HG02870 (cell line): ENCODE results near the gene CRTC2.

Experiments
- ATAC-seq: cut with Tn5 transposase; IDR thresholded peaks from one replicate; pipeline ENCODE4 v1.9.1; 2021; ENCODE audit warnings: mild to moderate bottlenecking, moderate library complexity; ENCODE audit not compliant: unreplicated experiment

CRTC2 gene

DNA sequence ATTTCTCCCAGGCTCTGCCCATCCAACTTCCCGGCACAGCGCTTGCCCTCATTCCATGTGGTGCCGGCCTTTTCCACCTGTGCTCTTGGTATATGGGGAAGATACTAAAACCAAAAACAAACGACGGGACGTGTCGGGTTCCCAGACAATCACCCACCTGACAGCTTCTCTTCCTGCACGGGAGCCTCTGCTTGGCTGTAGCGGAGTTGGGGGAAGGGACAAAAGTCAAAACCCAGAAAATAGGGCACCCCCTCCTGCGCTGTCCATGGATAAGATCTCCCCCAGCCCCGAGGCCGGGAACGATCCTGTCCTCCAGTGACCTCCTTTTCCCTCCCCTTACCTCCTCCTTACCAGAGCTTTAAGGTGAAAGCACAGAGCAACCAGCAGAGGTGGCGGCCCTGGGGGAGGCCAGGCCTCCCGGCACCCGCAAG lies 18.4 kb upstream of the CRTC2 start:
- no peak for ATAC-seq

DNA sequence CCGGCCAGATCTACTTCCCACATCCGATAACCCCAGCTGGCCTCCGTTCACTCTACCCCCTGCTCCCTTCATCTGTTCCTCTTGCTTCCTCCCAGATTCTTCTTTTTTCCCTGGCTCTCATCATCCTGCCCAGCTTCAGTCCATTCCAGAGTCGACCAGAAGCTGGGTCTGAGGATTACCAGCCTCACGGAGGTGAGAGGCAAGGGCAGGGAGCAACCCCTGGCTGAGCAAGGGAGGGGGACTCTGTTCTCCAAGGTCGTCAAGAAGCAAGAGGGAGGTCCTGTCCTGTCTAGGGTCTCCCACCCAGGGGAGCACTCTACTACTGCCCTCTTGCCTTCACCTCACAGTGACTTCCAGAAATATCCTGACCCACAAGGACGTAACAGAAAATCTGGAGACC lies 15.1 kb upstream of the CRTC2 start:
- no peak for ATAC-seq

DNA sequence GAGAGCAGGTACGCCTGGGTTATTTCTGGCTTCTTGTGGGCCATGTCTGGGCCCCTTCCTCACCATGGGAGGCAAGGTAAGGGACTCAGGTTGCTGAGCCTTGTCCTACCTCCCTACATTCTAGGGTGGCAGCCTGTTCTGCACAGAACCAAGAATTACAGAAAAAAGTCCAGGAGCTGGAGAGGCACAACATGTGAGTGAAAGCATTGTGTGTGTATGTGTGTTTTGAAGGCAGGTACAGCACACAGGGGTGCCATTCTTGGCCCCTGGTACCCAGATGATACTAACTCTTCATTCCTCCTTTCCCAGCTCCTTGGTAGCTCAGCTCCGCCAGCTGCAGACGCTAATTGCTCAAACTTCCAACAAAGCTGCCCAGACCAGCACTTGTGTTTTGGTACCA lies 14.7 kb upstream of the CRTC2 start:
- no peak for ATAC-seq

DNA sequence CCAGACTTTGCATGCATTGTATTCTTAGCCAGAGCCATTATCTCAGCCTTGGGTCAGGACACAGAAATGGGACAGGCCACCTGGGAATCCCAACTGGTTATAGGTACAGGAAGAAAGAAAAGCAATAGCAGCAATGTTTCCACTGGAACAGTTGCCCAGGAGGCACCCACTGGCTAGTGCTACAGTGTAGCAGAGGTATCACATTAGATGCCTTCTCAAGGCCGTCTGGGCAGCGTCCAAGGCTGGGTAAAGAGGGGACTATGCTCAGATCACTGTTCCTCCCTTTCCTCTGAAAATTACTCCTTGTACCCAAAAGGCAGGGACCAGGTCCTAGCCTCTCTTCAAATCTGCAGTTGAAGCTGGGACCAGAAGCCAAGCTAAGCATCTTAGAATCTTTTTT lies 11.9 kb upstream of the CRTC2 start:
- no peak for ATAC-seq

DNA sequence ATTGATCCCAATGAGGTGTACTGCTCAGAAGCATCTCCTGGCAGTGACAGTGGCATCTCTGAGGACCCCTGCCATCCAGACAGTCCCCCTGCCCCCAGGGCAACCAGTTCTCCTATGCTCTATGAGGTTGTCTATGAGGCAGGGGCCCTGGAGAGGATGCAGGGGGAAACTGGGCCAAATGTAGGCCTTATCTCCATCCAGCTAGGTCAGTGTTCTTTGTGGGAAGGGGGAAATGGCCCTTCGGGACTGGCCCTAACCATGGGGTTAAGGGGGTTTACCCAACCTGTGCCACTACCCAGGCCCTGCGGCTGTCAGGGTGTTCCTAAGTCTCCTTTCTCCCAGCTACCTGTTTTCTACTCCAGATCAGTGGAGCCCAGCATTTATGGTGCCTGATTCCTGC lies 10.6 kb upstream of the CRTC2 start:
- ATAC-seq, result no peak

DNA sequence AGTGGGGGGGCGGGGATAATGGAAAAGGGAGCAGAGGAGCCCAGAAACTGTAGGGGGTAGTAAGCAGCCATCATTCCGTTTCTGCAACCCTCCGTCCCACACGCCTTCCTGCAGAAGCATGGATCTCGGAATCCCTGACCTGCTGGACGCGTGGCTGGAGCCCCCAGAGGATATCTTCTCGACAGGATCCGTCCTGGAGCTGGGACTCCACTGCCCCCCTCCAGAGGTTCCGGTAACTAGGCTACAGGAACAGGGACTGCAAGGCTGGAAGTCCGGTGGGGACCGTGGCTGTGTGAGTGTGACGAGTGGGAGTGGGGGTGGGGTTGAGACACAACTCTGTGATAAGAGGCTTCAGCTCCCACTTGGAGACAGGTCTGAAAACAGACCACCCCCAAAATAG lies 10.0 kb upstream of the CRTC2 start:
- no peak for ATAC-seq

DNA sequence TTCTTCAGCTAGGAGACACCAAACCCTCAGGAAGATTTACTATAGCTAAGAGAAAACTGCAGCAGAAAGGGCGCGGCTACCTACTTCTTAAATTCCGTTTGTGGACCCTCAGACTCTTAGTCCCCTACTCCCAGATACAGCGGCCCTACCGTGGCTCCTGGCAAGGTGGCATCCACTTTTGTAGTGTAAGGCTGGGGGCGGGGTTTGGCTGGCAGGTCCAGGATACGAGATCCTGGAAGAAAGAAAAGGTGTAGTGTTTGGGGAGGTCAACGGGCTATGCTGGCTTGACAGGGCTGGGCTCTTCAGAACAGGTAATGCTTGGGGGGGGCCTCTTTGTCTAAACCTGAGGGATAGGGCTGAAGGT lies 9.6 kb upstream of the CRTC2 start:
- ATAC-seq, result no peak

DNA sequence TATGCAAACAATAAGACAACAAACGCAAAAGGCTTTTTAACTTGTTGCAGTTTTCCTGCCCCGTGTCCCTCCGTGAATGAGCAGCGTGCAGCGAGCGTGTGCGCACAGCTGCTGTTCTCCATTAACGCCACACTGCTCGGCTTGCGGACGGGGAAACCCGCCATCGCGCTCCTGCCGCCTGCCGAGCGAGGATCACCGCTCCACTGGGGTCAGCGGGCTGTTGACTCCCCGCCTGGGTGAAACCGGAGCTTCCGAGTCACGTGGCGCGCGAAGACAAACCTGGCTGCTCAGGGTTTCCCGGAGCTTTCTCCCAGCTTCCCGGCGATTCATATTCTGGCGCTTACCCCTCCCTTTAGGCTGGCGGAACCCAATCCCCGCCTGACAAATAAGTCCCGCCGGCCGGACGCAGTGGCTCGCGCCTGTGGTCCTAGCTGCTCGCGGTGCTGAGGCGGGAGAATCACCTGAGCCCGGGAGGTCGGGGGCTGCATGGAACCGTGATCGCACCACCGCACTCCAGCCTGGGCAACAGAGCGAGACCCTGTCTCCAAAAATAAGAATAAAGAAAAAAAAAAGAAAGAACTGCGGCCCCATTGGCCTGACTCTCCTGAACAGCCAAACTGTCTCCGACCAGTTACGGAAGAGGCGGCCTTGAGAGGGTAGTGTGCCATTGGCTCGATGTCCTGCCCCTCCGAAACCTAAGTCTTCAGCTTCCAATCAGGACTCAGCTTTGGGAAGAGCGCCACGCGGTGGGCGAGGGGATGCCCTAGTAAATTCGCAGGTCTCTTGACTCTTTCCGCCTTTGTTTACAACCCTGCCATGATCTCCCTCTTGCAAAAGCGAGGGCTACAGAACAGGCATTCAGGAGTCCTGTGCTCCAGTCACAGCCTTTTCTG lies 8.9 kb upstream of the CRTC2 start, which contains the start of gene CREB3L4:
Gene CREB3L4 (plus strand): TSS at position 796 of the 893 bp plus-strand sequence. CDS start 624 bp downstream, outside the sequence.
- peak; percentile 59 for ATAC-seq

DNA sequence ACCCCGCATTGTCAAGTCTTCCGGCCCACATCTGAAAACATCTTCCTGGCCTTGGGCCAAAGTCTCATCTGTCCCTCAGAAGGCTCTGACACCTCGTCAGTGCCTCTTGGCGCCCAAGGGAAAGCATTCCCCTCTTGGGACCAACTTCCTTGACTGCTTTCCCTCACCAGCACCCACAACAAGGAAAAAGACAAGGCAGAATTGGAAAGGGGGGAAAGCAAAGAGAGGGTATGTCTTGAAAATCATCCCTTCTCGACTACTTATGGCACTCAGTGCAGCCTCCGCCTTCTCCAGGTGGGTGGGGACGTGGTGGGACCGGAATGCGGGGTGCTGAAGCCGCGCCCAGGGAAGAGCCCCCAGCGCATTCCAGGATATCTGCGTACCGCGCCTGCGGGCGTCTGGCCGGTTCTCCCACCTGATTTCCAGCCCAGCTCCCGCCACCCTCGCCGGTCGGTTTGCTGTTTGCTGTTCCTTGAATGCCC lies 5.5 kb upstream of the CRTC2 start:
- no peak for ATAC-seq

DNA sequence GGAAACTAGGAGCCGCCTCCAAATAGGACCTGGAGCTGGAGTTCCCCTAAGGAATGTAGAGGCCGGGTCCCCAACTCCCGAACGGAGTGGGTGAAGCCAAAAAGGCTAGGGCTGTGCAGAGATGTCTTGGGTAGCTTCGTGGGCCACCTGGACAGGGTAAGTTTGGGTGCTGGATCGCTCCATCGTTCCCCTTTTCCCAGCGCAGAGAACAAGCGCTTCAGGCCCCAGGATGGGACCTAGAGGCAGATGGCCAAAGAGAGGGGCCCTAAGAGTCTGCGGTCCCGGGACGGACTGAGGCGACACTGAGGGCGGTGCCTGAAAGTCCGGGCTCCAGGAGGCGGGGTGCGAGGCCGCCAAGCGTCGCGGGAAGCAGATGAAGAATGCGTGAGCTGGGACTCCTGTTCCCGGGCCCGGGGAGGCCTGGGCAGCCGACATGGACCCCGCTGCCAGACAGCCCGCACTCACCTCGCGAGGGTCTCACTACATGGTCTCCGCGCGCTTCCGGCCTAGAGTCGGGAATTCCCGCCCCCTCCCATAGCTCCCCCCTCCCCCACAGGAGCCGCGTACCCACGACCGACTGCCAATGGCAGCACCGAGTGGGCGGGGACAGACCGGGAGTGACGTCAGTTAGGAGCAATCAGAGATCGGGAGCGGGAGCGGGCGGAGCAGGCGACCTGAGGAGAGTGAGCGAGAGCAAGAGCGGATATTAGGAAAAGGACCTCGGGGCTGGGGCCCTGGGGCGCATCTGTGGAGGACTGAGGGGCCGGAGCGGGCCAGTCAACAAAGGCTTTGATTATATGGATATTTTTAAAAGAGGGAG lies 4.8 kb upstream of the CRTC2 start, which contains the start of gene SLC39A1:
Gene SLC39A1 (minus strand): TSS at position 508 of the 820 bp plus-strand sequence. CDS start 822 bp downstream, outside the sequence.
- peak; percentile 57 for ATAC-seq

DNA sequence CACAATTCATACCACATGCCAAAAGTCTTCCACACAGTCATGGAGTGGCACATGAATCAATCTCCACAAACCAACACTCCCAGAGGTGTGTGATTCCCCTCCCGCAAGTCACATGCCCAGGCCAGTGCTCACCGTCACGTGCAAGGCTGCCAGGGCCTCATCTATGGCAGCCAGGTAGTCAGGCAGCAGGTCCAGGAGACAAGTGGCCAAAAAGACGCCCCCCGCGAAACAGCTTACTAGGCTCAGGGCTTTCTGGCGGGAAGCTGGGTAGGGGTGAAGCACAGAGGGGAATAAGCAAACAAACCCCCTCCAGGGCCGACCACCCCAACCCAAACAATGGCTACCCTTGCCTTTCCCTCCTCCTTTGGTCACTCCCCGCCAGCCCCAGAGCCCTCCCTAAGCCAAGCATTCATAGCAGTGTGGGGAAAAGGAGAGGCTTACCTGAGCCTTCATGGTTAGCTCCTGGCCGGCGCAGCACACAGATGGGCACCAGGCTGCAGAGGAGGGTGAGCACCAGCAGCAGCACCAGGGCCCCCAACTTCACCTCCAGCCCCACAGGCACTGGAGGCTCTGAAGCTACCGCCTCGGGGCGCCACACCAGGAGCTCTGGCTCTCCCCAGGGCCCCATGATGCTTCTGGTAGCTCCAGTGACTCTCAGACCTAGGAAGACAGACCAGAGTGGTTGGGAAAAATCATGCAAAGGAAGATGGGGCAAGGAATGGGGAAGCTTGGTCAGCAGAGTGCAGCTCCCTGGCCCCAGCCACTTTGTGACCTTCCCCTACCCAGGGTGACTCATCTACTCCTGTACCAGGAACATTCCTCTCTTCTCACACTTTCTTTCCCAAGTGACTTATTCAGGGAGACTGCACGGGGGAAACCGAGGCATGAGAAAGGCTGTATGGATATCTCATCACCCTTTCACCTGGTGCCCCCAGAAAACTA lies 3.9 kb upstream of the CRTC2 start:
- ATAC-seq, result no peak

DNA sequence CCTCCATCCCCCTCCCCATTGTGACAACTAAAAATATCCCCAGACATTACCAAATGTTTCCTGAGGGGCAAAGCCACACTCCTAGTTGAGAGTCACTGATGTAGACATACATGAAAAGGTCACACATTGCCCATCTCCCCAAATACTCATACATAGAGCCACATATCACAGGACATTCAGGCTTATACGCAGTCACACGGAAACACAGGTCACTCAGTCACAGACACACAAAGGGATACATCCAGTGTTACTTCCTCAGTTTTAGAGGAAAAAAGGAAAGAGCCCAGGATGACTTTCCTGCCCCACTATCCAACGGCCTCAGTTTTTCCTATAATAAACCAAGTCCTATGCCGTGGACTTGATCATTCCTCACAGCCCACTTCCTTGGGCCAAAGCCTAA lies 3.0 kb upstream of the CRTC2 start:
- no peak for ATAC-seq

DNA sequence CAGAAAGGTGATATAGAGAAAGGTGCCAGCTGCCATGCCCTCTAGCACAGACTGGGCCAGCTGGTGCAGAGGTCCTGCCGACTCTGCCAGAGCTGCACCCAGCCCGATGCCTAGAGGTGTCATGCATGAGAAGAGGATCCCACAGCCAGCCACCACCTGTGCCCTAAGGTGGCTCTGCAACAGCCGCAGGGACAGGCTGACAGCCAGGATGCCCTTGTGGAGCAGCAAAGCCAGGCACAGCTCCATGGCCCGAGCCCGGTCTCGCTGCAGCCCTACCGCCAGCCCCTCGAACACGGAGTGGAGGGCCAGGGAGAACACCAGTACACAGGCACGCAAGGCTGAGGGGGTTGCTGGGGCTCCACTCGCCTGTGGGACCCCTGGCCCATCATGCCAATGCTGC lies 1.8 kb upstream of the CRTC2 start:
- no peak for ATAC-seq

DNA sequence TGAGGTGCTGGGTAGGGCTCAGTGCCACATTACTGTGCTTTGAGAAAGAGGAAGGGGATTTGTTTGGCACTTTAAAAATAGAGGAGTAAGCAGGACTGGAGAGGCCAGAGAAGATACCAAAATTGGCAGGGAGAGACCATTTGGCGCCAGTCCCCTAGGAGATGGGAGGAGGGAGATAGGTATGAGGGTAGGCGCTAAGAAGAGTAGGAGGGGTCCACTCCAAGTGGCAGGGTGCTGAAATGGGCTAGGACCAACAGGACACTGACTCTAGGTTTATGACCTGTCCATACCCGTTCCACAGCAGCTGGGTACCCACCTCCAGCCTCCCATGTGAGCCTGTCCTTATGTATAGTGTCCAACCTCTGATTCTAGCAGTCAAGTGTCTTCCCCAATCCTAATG lies 1.0 kb upstream of the CRTC2 start:
- no peak for ATAC-seq

DNA sequence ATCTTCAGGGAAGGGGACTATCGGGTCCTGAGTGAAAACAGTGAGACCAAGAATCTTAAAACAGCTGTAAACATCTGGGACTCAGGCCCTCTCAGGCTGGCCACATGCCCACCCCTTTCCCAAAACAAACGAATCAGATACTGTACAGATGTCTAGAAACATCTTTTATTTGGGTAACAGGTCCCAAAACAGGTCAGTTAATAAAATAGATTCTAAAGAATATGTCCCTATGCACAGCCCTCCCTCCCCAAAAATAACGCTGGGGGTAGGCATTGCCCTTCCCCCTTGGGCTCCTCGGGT lies 499 bp upstream of the CRTC2 start:
- ATAC-seq, result no peak

DNA sequence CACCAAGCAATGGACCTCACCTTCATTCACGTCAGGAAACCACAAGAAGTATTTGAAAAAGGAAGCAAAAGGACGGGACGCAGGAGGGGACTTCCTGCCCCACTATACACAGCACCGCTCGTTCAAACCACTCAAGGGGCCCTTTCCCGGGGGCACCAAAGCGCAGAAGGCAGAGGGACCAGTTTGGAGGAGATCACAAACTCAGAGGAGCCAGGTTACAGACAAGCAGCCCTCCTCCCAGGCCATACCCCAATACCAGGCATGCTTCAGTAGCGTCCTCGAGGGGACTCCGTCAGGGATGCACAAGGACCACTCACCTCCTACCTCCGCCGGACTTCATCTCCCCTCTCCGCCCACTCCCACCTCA lies 685 bp downstream of the CRTC2 start:
- no peak for ATAC-seq

DNA sequence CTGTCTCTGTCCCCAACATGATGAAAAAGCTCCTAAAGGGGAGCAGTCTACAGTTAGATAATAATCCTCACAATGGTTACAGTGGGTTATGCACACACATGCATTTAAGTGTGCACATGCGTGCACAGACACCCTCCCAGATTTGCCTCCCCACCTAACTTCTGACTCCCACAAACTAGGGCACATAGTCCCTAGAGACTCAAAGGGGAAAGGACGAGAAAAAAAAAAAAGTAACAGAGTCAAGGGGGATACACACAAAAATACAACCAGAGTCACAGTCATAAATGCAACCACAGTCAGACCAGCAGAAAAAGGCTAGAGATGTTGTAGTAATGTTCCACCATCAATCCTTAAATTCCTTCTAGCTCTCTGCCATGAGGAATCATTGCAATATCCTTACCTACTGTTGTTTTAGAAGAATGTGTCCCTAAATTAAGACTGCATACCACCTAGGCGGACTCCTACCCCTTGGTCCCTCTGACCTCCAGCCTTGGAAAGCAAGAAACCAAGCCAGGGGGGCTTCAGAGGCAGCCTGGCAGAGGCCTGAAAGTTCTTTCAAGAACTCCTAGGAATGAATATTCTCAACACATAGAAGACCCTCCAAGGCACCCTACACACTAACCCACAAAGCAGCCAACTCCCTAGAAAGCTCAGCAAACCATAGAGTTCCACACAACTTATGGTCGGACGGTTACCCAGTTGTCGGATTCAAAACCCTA lies 1.3 kb downstream of the CRTC2 start:
- ATAC-seq, result no peak

DNA sequence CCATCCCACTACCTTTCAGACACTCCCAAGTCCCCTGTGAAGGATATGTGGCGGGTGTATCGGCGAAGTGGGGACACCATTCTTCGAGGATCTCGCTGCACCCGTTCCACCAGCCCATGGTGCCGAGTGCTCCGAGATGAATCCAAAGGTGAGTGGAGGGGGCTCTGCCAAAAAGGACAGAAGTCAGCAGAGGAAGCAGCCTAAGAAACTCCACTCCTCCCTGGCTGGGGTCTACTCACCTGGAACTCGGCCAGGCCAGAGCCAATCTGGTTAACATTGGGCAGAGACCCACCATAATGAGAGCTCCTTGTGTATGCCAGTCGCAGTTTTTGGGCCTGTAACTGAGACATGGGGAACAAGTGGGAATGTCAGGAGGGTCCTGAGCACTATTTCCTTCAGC lies 3.6 kb downstream of the CRTC2 start:
- ATAC-seq, result no peak

DNA sequence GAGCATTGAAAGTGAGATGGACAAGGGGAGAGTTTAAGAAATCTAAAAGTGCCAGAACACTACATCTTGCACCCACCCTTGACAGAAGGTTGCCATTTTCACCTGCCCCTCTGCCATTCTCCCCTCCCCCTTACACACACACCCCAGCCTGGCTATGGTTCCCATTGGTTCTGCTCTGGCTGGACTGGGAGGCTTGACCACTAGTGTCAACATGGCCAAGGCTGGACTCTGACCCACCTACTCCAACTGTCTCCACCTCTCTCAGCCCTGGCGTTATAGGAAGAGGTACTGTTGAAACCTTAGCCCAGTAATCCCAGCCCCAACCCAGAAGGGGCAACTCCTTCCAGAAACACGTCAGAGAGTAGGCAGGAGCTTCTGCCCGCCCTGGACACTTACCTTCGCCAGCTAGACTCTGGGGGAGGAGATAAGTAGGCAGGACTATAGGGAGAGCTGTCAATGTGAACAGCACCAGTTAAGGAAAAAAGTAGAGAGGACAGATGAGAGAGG lies 4.5 kb downstream of the CRTC2 start:
- ATAC-seq, result no peak

DNA sequence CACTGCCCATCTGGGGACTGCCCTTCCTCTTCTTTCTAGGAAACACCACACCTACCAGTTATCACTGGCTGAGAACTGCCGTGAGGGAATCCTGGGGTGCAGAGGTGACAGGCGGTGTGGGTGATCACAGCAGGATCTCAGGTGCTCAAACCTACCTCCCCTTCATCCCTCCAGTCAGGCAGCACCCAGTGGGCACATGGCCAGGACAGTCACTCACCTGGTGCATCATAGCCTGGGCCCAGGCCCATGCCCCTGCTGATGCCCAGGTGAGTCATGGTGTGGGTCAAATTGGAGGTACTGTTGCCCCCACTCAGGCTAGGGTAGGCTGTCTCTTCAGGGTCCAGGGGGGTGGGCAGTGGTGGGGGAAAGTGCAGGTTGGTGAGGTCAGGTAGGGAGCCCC lies 6.6 kb downstream of the CRTC2 start:
- ATAC-seq, result no peak
